Measurements from ENCODE around the gene MAD2L1BP. TPM values are rescaled to one million over a fixed set of nuclear protein-coding genes. Genes with fewer than 3 reads are reported as not detected.

The MAD2L1BP gene
- total and polyA plus RNA-seq, 2 of the 4 experiments (the other 2 are of a cell fraction), result 28.1 to 50.2 TPM

GRCh38 chr6:43658161-43658560 is 22.5 kb downstream of the MAD2L1BP start:
- no peak for ATAC-seq (ENCODE audit: low read depth)
- Histone ChIP-seq H3K4me3 (ENCODE audit: insufficient read depth, low read depth, low read length) (no peak overlapping the region), H2AK9ac (replicated peaks; ENCODE audit: low read depth, low read length, poor library complexity) (no peak overlapping the region), H3K18ac (ENCODE audit: low read depth, low read length) (no peak overlapping the region), H3K9me3 (ENCODE audit: control insufficient read depth, insufficient read depth, low read length) (0 out of 2 replicates have a peak, but pooled peaks cover 3% of the 10 kb centered on the region), H4K91ac (ENCODE audit: insufficient read depth, low read depth, low read length) (no peak overlapping the region), H2AK5ac (ENCODE audit: low read depth, low read length) (no peak overlapping the region), H3K56ac (ENCODE audit: extremely low read depth, insufficient read depth, low read length) (no peak overlapping the region), H2BK5ac (ENCODE audit: low read depth, low read length, poor library complexity, severe bottlenecking) (no peak overlapping the region), H2BK20ac (ENCODE audit: low read depth, low read length) (no peak overlapping the region), H3K4me1 (ENCODE audit: control insufficient read depth, insufficient read depth, low read length) (no peaks in the 10 kb centered on the region), H2BK15ac (ENCODE audit: low read depth, low read length) (no peak overlapping the region), H2BK120ac (ENCODE audit: low read depth, low read length) (no peak overlapping the region), H3K9ac (ENCODE audit: low read depth, low read length) (no peak overlapping the region), H4K20me1 (ENCODE audit: insufficient read depth, low read length) (no peaks in the 10 kb centered on the region), H4K8ac (ENCODE audit: low read depth in 2 of 2, low read length in 2 of 2) (no peak overlapping the region), H3K27ac (ENCODE audit: insufficient read depth, low read length) (no peak overlapping the region), H3K27me3 (ENCODE audit: control insufficient read depth, insufficient read depth, low read length) (no peaks in the 10 kb centered on the region; the same call in 1 of the 2 replicates), H3K4me2 (ENCODE audit: low read depth, low read length) (no peak overlapping the region), H3K4ac (ENCODE audit: low read depth, low read length) (no peak overlapping the region), H3K14ac (replicated peaks; ENCODE audit: low read depth, low read length) (no peak overlapping the region), H4K5ac (ENCODE audit: low read depth, low read length) (no peak overlapping the region), H3K79me1 (ENCODE audit: low read depth in 1 of 2, low read length in 2 of 2) (no peaks in the 10 kb centered on the region), H2AFZ (replicated peaks; ENCODE audit: low read length, poor library complexity) (no peak overlapping the region), H3K9me1 (ENCODE audit: insufficient read depth, low read length) (no peaks in the 10 kb centered on the region), H3K23ac (ENCODE audit: low read depth, low read length) (no peak overlapping the region), H3K36me3 (ENCODE audit: control insufficient read depth, insufficient read depth, low read length) (no peaks in the 10 kb centered on the region)
- POLR2A ChIA-PET (ENCODE audit: unreplicated experiment), result no interaction called here
- no peak for DNase-seq
- no TSS peak for BruUV-seq (replicated peaks)
- intact Hi-C loops (cut with micrococcal nuclease) (no loop called here), in situ Hi-C loops (cut with MboI; ENCODE audit: low sequenced_read_pairs) (no loop called here), dilution Hi-C loops (cut with HindIII; ENCODE audit: low sequenced_read_pairs, unreplicated experiment) (no loop called here)
- 100% methylated on average over 1 of the region's 9 CpGs; no CpG with 5 or more reads in 1 of the 2 experiments for WGBS, 2 experiments (ENCODE audit: extremely low coverage in 2 of 2, insufficient read length in 1 of 2)
- TF ChIP-seq CEBPB (IDR thresholded peaks at IDR 0.05; ENCODE audit: low read depth, low read length), result no peak
- no peak for TF ChIP-seq MXI1 (IDR thresholded peaks at IDR 0.05; ENCODE audit: borderline replicate concordance, low read depth, low read length)
- TF ChIP-seq NFE2L2 (IDR thresholded peaks at IDR 0.05; ENCODE audit: low read depth, low read length), result no peak
- no peak for TF ChIP-seq CHD1 (IDR thresholded peaks at IDR 0.05; ENCODE audit: low read depth, low read length)
- TF ChIP-seq, protein P1, sequence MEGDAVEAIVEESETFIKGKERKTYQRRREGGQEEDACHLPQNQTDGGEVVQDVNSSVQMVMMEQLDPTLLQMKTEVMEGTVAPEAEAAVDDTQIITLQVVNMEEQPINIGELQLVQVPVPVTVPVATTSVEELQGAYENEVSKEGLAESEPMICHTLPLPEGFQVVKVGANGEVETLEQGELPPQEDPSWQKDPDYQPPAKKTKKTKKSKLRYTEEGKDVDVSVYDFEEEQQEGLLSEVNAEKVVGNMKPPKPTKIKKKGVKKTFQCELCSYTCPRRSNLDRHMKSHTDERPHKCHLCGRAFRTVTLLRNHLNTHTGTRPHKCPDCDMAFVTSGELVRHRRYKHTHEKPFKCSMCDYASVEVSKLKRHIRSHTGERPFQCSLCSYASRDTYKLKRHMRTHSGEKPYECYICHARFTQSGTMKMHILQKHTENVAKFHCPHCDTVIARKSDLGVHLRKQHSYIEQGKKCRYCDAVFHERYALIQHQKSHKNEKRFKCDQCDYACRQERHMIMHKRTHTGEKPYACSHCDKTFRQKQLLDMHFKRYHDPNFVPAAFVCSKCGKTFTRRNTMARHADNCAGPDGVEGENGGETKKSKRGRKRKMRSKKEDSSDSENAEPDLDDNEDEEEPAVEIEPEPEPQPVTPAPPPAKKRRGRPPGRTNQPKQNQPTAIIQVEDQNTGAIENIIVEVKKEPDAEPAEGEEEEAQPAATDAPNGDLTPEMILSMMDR (conservative IDR thresholded peaks at IDR 0.05; ENCODE audit: low read depth, low read length), result no peak
- no peak for TF ChIP-seq MAFK (IDR thresholded peaks at IDR 0.05; ENCODE audit: low read depth, low read length)
- TF ChIP-seq, protein P2, sequence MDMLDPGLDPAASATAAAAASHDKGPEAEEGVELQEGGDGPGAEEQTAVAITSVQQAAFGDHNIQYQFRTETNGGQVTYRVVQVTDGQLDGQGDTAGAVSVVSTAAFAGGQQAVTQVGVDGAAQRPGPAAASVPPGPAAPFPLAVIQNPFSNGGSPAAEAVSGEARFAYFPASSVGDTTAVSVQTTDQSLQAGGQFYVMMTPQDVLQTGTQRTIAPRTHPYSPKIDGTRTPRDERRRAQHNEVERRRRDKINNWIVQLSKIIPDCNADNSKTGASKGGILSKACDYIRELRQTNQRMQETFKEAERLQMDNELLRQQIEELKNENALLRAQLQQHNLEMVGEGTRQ (IDR thresholded peaks at IDR 0.05; ENCODE audit: low read depth, low read length), result no peak
- no peak for TF ChIP-seq RAD21 (IDR thresholded peaks at IDR 0.05; ENCODE audit: low read length)
- TF ChIP-seq BHLHE40 (IDR thresholded peaks at IDR 0.05; ENCODE audit: low read depth, low read length), result no peak
- TF ChIP-seq FOS (IDR thresholded peaks at IDR 0.05; ENCODE audit: low read depth, low read length), result no peak
- TF ChIP-seq, protein P3, sequence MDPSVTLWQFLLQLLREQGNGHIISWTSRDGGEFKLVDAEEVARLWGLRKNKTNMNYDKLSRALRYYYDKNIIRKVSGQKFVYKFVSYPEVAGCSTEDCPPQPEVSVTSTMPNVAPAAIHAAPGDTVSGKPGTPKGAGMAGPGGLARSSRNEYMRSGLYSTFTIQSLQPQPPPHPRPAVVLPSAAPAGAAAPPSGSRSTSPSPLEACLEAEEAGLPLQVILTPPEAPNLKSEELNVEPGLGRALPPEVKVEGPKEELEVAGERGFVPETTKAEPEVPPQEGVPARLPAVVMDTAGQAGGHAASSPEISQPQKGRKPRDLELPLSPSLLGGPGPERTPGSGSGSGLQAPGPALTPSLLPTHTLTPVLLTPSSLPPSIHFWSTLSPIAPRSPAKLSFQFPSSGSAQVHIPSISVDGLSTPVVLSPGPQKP (IDR thresholded peaks at IDR 0.05; ENCODE audit: borderline replicate concordance, low read depth, low read length), result no peak
- no peak for TF ChIP-seq POLR2A (IDR thresholded peaks at IDR 0.05; ENCODE audit: low read depth, low read length)
- TF ChIP-seq SMC3 (IDR thresholded peaks at IDR 0.05; ENCODE audit: low read depth, low read length), result no peak
- no peak for TF ChIP-seq RCOR1 (IDR thresholded peaks at IDR 0.05; ENCODE audit: insufficient replicate concordance, low read length)
- TF ChIP-seq RFX5 (IDR thresholded peaks at IDR 0.05; ENCODE audit: low read depth, low read length), result no peak
- TF ChIP-seq MAZ (IDR thresholded peaks at IDR 0.05; ENCODE audit: borderline replicate concordance, low read depth, low read length), result no peak
- CTCF ChIA-PET, result no interaction called here

All from IMR-90 (cell line).